Hepatocyte (in vitro differentiated cells): ENCODE results near the gene GMPPB. TPM values are rescaled to one million over a fixed set of nuclear protein-coding genes. Genes with fewer than 3 reads are reported as not detected.

Experiments
- DNase-seq: peaks from one replicate; pipeline ENCODE4 v3.0.0-alpha.2; 2016; ENCODE audit warnings: low spot score
- H2AFZ ChIP-seq: fragments of 200-600 bp; sonication (generic); 2 replicates; pipeline ENCODE4 v1.6.0; 2016; ENCODE audit warnings: antibody characterized with exemption, mild to moderate bottlenecking
- H3K27ac ChIP-seq: fragments of 200-600 bp; sonication (generic); 2 replicates; pipeline ENCODE4 v1.5.1; 2016; ENCODE audit warnings: mild to moderate bottlenecking
- H3K27me3 ChIP-seq: fragments of 200-600 bp; sonication (generic); 2 replicates; pipeline ENCODE4 v1.6.1; 2016
- H3K36me3 ChIP-seq: fragments of 200-600 bp; sonication (generic); replicated peaks from 2 replicates; pipeline ENCODE4 v1.5.1; 2016; ENCODE audit warnings: low read depth; ENCODE audit not compliant: insufficient read depth
- H3K4me1 ChIP-seq: fragments of 200-600 bp; sonication (generic); 2 replicates; pipeline ENCODE4 v1.5.1; 2016; ENCODE audit warnings: mild to moderate bottlenecking, moderate library complexity; ENCODE audit not compliant: insufficient read depth
- H3K4me2 ChIP-seq: fragments of 200-600 bp; sonication (generic); 2 replicates; pipeline ENCODE4 v1.6.0; 2016
- H3K4me3 ChIP-seq: fragments of 200-600 bp; sonication (generic); 2 replicates; pipeline ENCODE4 v1.5.1; 2016; ENCODE audit warnings: mild to moderate bottlenecking
- H3K79me2 ChIP-seq: fragments of 200-600 bp; sonication (generic); 2 replicates; pipeline ENCODE4 v1.6.0; 2017; ENCODE audit warnings: mild to moderate bottlenecking
- H3K9me2 ChIP-seq: fragments of 200-600 bp; sonication (generic); replicated peaks from 2 replicates; pipeline ENCODE4 v1.6.0; 2017; ENCODE audit warnings: mild to moderate bottlenecking; ENCODE audit not compliant: insufficient read depth
- H3K9me3 ChIP-seq: fragments of 200-600 bp; sonication (generic); 2 replicates; pipeline ENCODE4 v1.5.1; 2016; ENCODE audit warnings: low read depth, mild to moderate bottlenecking
- H4K20me1 ChIP-seq: fragments of 200-600 bp; sonication (generic); 2 replicates; pipeline ENCODE4 v1.6.0; 2016; ENCODE audit warnings: mild to moderate bottlenecking; ENCODE audit not compliant: insufficient read depth, poor library complexity, severe bottlenecking
- EZH2 ChIP-seq: fragments of 200-600 bp; sonication (generic); IDR thresholded peaks from 2 replicates; pipeline ENCODE4 v1.6.1; 2016; ENCODE audit warnings: antibody characterized with exemption, mild to moderate bottlenecking, borderline replicate concordance
- EZH2phosphoT487 ChIP-seq: fragments of 200-600 bp; sonication (generic); IDR thresholded peaks from one replicate; pipeline ENCODE4 v1.6.1; 2018; ENCODE audit warnings: antibody characterized with exemption, mild to moderate bottlenecking, low read depth, moderate library complexity; ENCODE audit not compliant: unreplicated experiment, severe bottlenecking
- WGBS: methylation state at CpG from one replicate; pipeline ENCODE4 v1.1.6; 2016; ENCODE audit warnings: low lambda C conversion rate; ENCODE audit errors: missing lambda C conversion rate; 5-methylcytosine and 5-hydroxymethylcytosine counted together
- polyA plus RNA-seq: library from polyadenylated mRNA; unstranded; fragments of >200 nt; fragmentation: Nextera tagmentation; extraction: Ambion mirVana; gene quantifications from 2 replicates; pipeline ENCODE4 v1.2.1, GENCODE V29; 2016
- total RNA-seq: library from RNA; depleted of rRNA; stranded (reverse); fragments of >200 nt; gene quantifications from 2 replicates; pipeline ENCODE4 v1.2.3, GENCODE V29; 2014
- TF ChIP-seq, protein P1 (sequence below): fragments of 200-600 bp; sonication (generic); IDR thresholded peaks from 2 replicates; pipeline ENCODE4 v1.5.1; 2016; ENCODE audit warnings: antibody characterized with exemption, mild to moderate bottlenecking; ENCODE audit not compliant: poor library complexity

GMPPB gene
- total RNA-seq (24.3 and 31.5 TPM in 2 replicates), polyA plus RNA-seq (41.0 and 48.7 TPM in 2 replicates)

DNA sequence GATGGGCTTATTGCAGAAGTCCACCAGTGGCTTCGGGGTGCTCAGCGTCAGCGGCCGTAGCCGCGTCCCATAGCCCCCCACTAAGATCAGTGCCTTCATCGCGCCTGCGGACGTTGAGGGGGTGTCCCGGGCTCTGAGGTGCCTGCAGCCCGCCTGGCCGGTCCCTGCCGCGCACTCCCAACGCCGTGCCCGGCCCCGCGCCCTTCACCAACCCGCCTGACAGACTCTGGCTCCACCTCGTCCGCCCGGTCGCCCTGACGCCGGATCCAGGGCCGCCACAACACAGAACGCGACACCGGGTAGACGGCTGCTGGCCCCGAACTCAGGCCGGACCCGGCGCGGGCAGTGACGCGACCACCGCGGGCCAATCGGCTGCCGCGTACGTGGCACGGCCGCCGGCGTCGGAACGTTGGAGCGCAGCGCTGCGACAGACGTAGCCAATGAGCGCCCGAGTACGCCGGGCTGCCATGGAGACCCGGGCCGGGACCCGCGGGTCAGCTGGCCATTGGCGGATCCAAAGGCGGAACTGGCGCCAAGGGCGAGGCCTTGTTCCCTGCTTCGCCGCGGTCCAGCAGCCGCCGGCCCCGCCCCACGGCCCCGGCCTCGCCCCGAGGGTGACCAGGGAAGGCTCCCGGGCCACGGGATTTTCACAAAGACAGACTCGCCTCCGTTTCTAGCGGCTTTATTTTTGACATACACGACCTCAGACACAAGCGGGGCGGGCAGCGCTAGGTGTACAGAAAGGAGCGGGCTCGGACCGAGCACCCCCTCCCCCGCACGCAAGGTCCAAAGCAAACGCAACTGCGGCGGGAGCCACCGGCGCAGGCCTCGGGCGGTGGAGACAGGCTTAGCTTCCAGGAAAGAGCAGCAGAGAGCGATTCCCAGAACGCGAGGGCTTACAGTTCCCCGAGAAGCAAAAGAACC is at the start of gene GMPPB:
GMPPB (minus strand) TSS at position 324 of the 924 bp plus-strand sequence; CDS start at position 99, 225 bp downstream.
- H4K20me1 ChIP-seq: peaks cover 2% of the 10 kb centered on the region
- H3K27me3 ChIP-seq: no peaks in the 10 kb centered on the region
- H3K4me2 ChIP-seq: peak within 1 kb of the TSS; percentile 89
- WGBS: under 1% methylated on average over 93 of the region's 102 CpGs
- H3K9me2 ChIP-seq: no peaks in the 10 kb centered on the region
- TF ChIP-seq EZH2: no peak
- no peak for TF ChIP-seq EZH2phosphoT487
- TF ChIP-seq, protein P1, sequence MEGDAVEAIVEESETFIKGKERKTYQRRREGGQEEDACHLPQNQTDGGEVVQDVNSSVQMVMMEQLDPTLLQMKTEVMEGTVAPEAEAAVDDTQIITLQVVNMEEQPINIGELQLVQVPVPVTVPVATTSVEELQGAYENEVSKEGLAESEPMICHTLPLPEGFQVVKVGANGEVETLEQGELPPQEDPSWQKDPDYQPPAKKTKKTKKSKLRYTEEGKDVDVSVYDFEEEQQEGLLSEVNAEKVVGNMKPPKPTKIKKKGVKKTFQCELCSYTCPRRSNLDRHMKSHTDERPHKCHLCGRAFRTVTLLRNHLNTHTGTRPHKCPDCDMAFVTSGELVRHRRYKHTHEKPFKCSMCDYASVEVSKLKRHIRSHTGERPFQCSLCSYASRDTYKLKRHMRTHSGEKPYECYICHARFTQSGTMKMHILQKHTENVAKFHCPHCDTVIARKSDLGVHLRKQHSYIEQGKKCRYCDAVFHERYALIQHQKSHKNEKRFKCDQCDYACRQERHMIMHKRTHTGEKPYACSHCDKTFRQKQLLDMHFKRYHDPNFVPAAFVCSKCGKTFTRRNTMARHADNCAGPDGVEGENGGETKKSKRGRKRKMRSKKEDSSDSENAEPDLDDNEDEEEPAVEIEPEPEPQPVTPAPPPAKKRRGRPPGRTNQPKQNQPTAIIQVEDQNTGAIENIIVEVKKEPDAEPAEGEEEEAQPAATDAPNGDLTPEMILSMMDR: no peak
- peak; percentile 99 for DNase-seq
- no peaks in the 10 kb centered on the region for H3K36me3 ChIP-seq
- peaks cover 13% of the 10 kb centered on the region for H3K79me2 ChIP-seq
- H3K4me3 ChIP-seq: peak within 1 kb of the TSS; percentile 65
- no peaks in the 10 kb centered on the region for H3K9me3 ChIP-seq
- peak within 1 kb of the TSS; percentile 74 for H2AFZ ChIP-seq
- H3K4me1 ChIP-seq: peaks cover 20% of the 10 kb centered on the region
- peak within 1 kb of the TSS; percentile 98 for H3K27ac ChIP-seq

DNA sequence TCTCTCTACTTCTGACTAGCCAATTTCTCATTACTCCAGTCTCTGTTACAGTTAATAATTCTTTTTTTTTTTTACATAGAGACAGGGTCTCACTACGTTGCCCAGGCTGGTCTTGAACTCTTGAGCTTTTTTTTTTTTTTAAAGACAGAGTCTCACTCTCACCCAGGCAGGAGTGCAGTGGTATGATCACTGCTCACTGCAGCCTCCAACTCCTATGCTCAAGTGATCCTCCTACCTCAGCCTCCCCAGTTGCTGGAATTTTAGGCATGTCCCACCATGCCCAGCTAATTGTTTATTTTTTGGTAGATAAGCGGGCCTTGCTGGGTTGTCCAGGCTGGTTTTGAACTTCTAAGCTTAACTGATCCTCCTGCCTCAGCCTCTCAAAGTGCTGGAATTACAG is 49.0 kb upstream of the GMPPB start:
- H3K4me1 ChIP-seq: no peaks in the 10 kb centered on the region
- H4K20me1 ChIP-seq: peaks cover 46% of the 10 kb centered on the region
- 91% methylated on average over 2 of the region's 2 CpGs for WGBS
- H3K36me3 ChIP-seq: no peaks in the 10 kb centered on the region
- H3K4me2 ChIP-seq: no peak overlapping the region
- no peaks in the 10 kb centered on the region for H3K27me3 ChIP-seq
- no peaks in the 10 kb centered on the region for H3K9me2 ChIP-seq
- TF ChIP-seq, protein P1: no peak
- TF ChIP-seq EZH2 (no peak), EZH2phosphoT487 (no peak)
- no peak overlapping the region for H3K4me3 ChIP-seq
- H3K9me3 ChIP-seq: no peaks in the 10 kb centered on the region
- H3K79me2 ChIP-seq: peaks cover 96% of the 10 kb centered on the region
- no peak overlapping the region for H3K27ac ChIP-seq
- DNase-seq: no peak
- H2AFZ ChIP-seq: no peak overlapping the region

DNA sequence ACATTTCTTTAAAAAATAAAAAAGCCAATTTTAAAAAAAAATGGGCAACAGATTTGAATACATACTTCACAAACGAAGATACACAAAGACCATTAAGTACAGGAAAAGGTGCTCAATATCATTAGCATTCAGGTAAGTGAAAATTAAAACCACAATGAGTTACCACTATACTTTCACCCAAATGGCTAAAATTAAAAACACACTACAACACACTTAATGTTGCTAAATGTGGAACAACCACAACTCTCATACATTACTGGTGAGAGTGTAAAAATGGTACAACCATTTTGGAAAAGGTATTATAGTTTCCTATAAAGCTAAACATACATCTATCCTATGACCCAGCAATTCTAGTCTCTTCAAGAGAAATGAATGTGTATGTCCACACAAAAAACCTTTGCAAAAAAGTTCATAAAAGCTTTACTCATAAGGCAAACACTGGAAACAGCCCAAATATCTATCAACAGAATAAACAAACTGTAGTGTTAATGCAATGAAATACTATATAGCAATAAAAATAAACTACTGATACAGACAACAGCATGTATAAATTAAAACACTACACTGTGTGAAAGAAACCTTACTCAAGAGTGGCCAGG is 47.7 kb upstream of the GMPPB start:
- H2AFZ ChIP-seq: no peak overlapping the region
- peaks cover 51% of the 10 kb centered on the region for H4K20me1 ChIP-seq
- H3K4me1 ChIP-seq: no peaks in the 10 kb centered on the region
- no peaks in the 10 kb centered on the region for H3K9me3 ChIP-seq
- H3K36me3 ChIP-seq: no peaks in the 10 kb centered on the region
- 94% methylated on average over 1 of the region's 1 CpG for WGBS
- no peaks in the 10 kb centered on the region for H3K27me3 ChIP-seq
- no peak for TF ChIP-seq EZH2phosphoT487
- TF ChIP-seq EZH2: no peak
- TF ChIP-seq, protein P1: no peak
- H3K9me2 ChIP-seq: no peaks in the 10 kb centered on the region
- H3K27ac ChIP-seq: no peak overlapping the region
- no peak for DNase-seq
- no peak overlapping the region for H3K4me2 ChIP-seq
- H3K79me2 ChIP-seq: peaks cover 96% of the 10 kb centered on the region
- H3K4me3 ChIP-seq: no peak overlapping the region
